Progenitor cell of endocrine pancreas (in vitro differentiated cells): ENCODE data around the gene MESP1. TPM values are rescaled to one million over a fixed set of nuclear protein-coding genes. Genes with fewer than 3 reads are reported as not detected.

ENCODE experiments used
- DNase-seq: peaks from one replicate; pipeline ENCODE4 v3.0.0; 2021; ENCODE audit warnings: low spot score; ENCODE audit not compliant: unreplicated experiment
- H3K27ac Mint-ChIP-seq: 2 replicates; pipeline ENCODE4 v1.8.0; 2021; ENCODE audit warnings: mild to moderate bottlenecking, moderate library complexity, mixed read lengths
- H3K27me3 Mint-ChIP-seq: 2 replicates; pipeline ENCODE4 v1.8.0; 2021; ENCODE audit warnings: mixed read lengths
- H3K36me3 Mint-ChIP-seq: 2 replicates; pipeline ENCODE4 v1.8.0; 2022; ENCODE audit warnings: mixed read lengths; ENCODE audit not compliant: insufficient read depth
- H3K4me1 Mint-ChIP-seq: 2 replicates; pipeline ENCODE4 v1.8.0; 2021; ENCODE audit warnings: low read depth, mixed read lengths
- H3K4me3 Mint-ChIP-seq: 2 replicates; pipeline ENCODE4 v1.8.0; 2021; ENCODE audit warnings: low read depth, mild to moderate bottlenecking, moderate library complexity, mixed read lengths
- H3K9me3 Mint-ChIP-seq: 2 replicates; pipeline ENCODE4 v1.8.0; 2021; ENCODE audit warnings: low read depth, mixed read lengths
- CTCF ChIP-seq: fragments of 200-600 bp; sonication (generic); IDR thresholded peaks from one replicate; pipeline ENCODE4 v1.5.0; 2021; ENCODE audit warnings: antibody characterized with exemption, mild to moderate bottlenecking; ENCODE audit not compliant: unreplicated experiment
- total RNA-seq: library from RNA; stranded (reverse); gene quantifications from 2 replicates; pipeline ENCODE4 v1.2.1, GENCODE V29; 2021

MESP1 gene
- total RNA-seq, 1 donor from 2014 or later = 0.50 TPM

- Mint-ChIP-seq H3K9me3 (peaks cover 4% of the 10 kb centered on the region), H3K4me1 (no peaks in the 10 kb centered on the region), H3K4me3 (no peak overlapping the region), H3K27me3 (no peaks in the 10 kb centered on the region), H3K27ac (no peak overlapping the region), H3K36me3 (no peaks in the 10 kb centered on the region)
- no peak for DNase-seq
- no peak for TF ChIP-seq CTCF
These were observed 36.3 kb downstream of the MESP1 start for GRCh38 chr15:89714775-89715174.

GRCh38 chr15:89707577-89707976 lies 43.5 kb downstream of the MESP1 start:
- H3K36me3 Mint-ChIP-seq = no peaks in the 10 kb centered on the region
- no peak for TF ChIP-seq CTCF
- no peaks in the 10 kb centered on the region for H3K4me1 Mint-ChIP-seq
- H3K27ac Mint-ChIP-seq = no peak overlapping the region
- H3K4me3 Mint-ChIP-seq = no peak overlapping the region
- no peak for DNase-seq
- H3K9me3 Mint-ChIP-seq = peaks cover 4% of the 10 kb centered on the region
- H3K27me3 Mint-ChIP-seq = peaks cover 7% of the 10 kb centered on the region

GRCh38 chr15:89704411-89704810 lies 46.6 kb downstream of the MESP1 start:
- H3K36me3 Mint-ChIP-seq = no peaks in the 10 kb centered on the region
- no peaks in the 10 kb centered on the region for H3K9me3 Mint-ChIP-seq
- no peak overlapping the region for H3K4me3 Mint-ChIP-seq
- DNase-seq = no peak
- no peak overlapping the region for H3K27ac Mint-ChIP-seq
- TF ChIP-seq CTCF = no peak
- peaks cover 12% of the 10 kb centered on the region for H3K27me3 Mint-ChIP-seq
- H3K4me1 Mint-ChIP-seq = no peaks in the 10 kb centered on the region

Other genes with a start within 250 kb of the MESP1 start
- 13.9 and 14.7 TPM in 2 replicates for gene TICRR, start 175.8 kb downstream of the MESP1 start, total RNA-seq
- 21.8 and 22.8 TPM in 2 replicates for gene KIF7, start 95.8 kb downstream of the MESP1 start, total RNA-seq
- gene PLIN1, start 71.9 kb downstream of the MESP1 start, total RNA-seq = 0.24 and 0.40 TPM in 2 replicates
- gene PEX11A, start 60.5 kb downstream of the MESP1 start, total RNA-seq = 4.8 and 4.9 TPM in 2 replicates
- gene WDR93, start 60.4 kb downstream of the MESP1 start, total RNA-seq = 0.91 and 1.3 TPM in 2 replicates
- gene MESP2, start 25.1 kb upstream of the MESP1 start, total RNA-seq = not detected in 2 replicates
- gene ANPEP, start 63.6 kb upstream of the MESP1 start, total RNA-seq = 1.7 and 1.8 TPM in 2 replicates
- gene AP3S2, start 142.7 kb upstream of the MESP1 start, total RNA-seq = 29.2 and 30.9 TPM in 2 replicates
- 19.6 and 20.4 TPM in 2 replicates for gene ARPIN, start 161.7 kb upstream of the MESP1 start, total RNA-seq